ENCODE data around the gene FTCD. TPM values are rescaled to one million over a fixed set of nuclear protein-coding genes. Genes with fewer than 3 reads are reported as not detected.

Gene FTCD
- total and polyA plus RNA-seq, 2 donors (not counting 3 experiments of a cell fraction or from before 2014, with no cell fraction given): 0.06 to 1.2 TPM

DNA sequence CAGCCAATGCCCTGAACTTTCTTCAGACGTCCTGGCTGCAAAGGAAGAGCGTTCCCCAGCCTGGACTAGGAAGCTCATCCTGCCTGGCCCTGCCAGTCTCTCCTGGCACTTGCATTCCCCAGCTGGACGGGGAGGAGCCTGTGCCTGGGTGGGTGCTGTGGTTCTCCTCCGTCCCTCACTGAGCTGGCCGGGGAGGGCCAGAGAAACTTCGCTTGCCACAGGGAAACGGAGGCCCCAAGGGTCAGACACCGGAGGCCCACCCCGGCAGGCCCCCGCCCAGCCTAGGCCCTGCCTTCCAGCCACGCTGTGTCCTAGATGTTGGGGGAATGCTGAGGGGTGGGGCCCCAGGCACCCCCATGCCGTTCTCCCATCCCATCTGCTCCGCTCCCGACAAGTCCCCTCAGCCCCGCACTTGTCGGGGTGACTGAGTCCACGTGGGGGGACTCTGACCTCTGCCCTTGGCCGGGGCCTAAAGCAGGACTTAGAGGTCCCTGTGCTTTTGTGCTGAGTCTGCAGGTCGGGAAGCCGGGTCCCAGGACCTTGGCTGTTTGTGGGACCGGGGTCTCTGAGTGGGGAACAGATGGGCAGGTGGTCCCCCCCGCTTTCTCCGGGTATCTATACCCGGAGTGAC is 4.8 kb downstream of the FTCD start:
- Histone ChIP-seq H4K20me1 (replicated peaks; ENCODE audit: control insufficient read depth, extremely low read depth, insufficient read depth, low read length) (no peaks in the 10 kb centered on the region), H3K4me1 (ENCODE audit: control insufficient read depth, extremely low read depth, insufficient read depth, low read length) (no peaks in the 10 kb centered on the region), H3K27ac (ENCODE audit: insufficient read depth, low read depth, low read length) (no peak overlapping the region), H2AFZ (ENCODE audit: low read depth, low read length) (no peak overlapping the region), H3K9me1 (replicated peaks; ENCODE audit: control insufficient read depth, extremely low read depth, insufficient read depth, low read length) (no peaks in the 10 kb centered on the region), H3K79me2 (ENCODE audit: control insufficient read depth, insufficient read depth, low read length) (no peaks in the 10 kb centered on the region), H3K4me3 (replicated peaks in 1 of 3; ENCODE audit: insufficient read depth in 1 of 3, low read depth in 1 of 3, low read length in 3 of 3) (no peak overlapping the region), H3K4me2 (ENCODE audit: insufficient read depth, low read length) (no peak overlapping the region), H3K27me3 (ENCODE audit: control insufficient read depth in 2 of 2, insufficient read depth in 2 of 2, low read length in 2 of 2) (no peaks in the 10 kb centered on the region), H3K9ac (replicated peaks; ENCODE audit: extremely low read depth, insufficient read depth, low read length) (no peak overlapping the region), H3K9me3 (replicated peaks; ENCODE audit: control insufficient read depth, insufficient read depth, low read length) (no peaks in the 10 kb centered on the region), H3K36me3 (ENCODE audit: control insufficient read depth in 2 of 2, extremely low read depth in 1 of 2, insufficient read depth in 2 of 2, low read length in 2 of 2) (no peaks in the 10 kb centered on the region)
- POLR2A ChIA-PET: no interaction called here
- TF ChIP-seq, protein P1, sequence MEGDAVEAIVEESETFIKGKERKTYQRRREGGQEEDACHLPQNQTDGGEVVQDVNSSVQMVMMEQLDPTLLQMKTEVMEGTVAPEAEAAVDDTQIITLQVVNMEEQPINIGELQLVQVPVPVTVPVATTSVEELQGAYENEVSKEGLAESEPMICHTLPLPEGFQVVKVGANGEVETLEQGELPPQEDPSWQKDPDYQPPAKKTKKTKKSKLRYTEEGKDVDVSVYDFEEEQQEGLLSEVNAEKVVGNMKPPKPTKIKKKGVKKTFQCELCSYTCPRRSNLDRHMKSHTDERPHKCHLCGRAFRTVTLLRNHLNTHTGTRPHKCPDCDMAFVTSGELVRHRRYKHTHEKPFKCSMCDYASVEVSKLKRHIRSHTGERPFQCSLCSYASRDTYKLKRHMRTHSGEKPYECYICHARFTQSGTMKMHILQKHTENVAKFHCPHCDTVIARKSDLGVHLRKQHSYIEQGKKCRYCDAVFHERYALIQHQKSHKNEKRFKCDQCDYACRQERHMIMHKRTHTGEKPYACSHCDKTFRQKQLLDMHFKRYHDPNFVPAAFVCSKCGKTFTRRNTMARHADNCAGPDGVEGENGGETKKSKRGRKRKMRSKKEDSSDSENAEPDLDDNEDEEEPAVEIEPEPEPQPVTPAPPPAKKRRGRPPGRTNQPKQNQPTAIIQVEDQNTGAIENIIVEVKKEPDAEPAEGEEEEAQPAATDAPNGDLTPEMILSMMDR (IDR thresholded peaks at IDR 0.05; ENCODE audit: extremely low read depth in 1 of 2, insufficient read depth in 1 of 2, low read depth in 1 of 2, low read length in 2 of 2): no peak
- TF ChIP-seq MYC (IDR thresholded peaks at IDR 0.05; ENCODE audit: low read depth, low read length): no peak
- TF ChIP-seq, protein P2, sequence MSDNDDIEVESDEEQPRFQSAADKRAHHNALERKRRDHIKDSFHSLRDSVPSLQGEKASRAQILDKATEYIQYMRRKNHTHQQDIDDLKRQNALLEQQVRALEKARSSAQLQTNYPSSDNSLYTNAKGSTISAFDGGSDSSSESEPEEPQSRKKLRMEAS (IDR thresholded peaks at IDR 0.05; ENCODE audit: insufficient read depth, insufficient read length): no peak
- TF ChIP-seq GATA2 (IDR thresholded peaks at IDR 0.05; ENCODE audit: insufficient read depth, insufficient read length, low read depth, low read length): no peak
- no peak for TF ChIP-seq JUN (IDR thresholded peaks at IDR 0.05; ENCODE audit: borderline replicate concordance, insufficient read depth, insufficient read length, low read depth)
- TF ChIP-seq FOS (IDR thresholded peaks at IDR 0.05; ENCODE audit: borderline replicate concordance, insufficient read depth, low read length): no peak
- TF ChIP-seq POLR2AphosphoS5 (IDR thresholded peaks at IDR 0.05; ENCODE audit: insufficient read depth, low read depth, low read length): no peak
- TF ChIP-seq POLR2A (IDR thresholded peaks at IDR 0.05; ENCODE audit: low read depth, low read length): no peak
- TF ChIP-seq EZH2 (IDR thresholded peaks at IDR 0.05; ENCODE audit: borderline replicate concordance, low read depth, low read length, severe bottlenecking): no peak
- FAIRE-seq (no peak), DNase-seq (ENCODE audit: low read depth, low spot score) (no peak)
- CTCF ChIA-PET: interaction anchor here (1.6 kb wide), 1 partner anchor 8 kb away, joined by 6 read pairs; no protein-coding TSS in a partner anchor
- dilution Hi-C loops (cut with MboI; ENCODE audit: extremely low pct_ligation_motif_present, low sequenced_read_pairs) (no loop called here), intact Hi-C loops (cut with micrococcal nuclease) (loop anchor here (5.0 kb wide), 1 partner anchor 37 kb away; no protein-coding TSS in a partner anchor)
- BruUV-seq (replicated peaks): no TSS peak

Data from endothelial cell of umbilical vein (primary cell).